Measurements from ENCODE around the gene TRPM3. TPM values are rescaled to one million over a fixed set of nuclear protein-coding genes. Genes with fewer than 3 reads are reported as not detected.

Gene TRPM3
- total RNA-seq, 1 experiment from 2014 or later: 5.4 TPM

GRCh38 chr9:70593241-70593640 is 528.2 kb downstream of the TRPM3 start:
- POLR2A ChIA-PET: no interaction called here
- ATAC-seq (no peak), DNase-seq (ENCODE audit: low spot score) (no peak)
- CTCF ChIA-PET: interaction anchor here (1.0 kb wide), 1 partner anchor 109 kb away, joined by 3 read pairs; no protein-coding TSS in a partner anchor
- H3K27ac Mint-ChIP-seq: no peak overlapping the region
- peaks cover 4% of the 10 kb centered on the region; the same call in 1 of the 2 replicates for H3K4me1 Mint-ChIP-seq
- H3K9me3 Mint-ChIP-seq: no peaks in the 10 kb centered on the region
- TF ChIP-seq MAX (CRISPR knock-in tag; IDR thresholded peaks at IDR 0.05) (no peak), FOXP1 (CRISPR knock-in tag; IDR thresholded peaks at IDR 0.05; ENCODE audit: borderline replicate concordance) (no peak), ZNF423 (CRISPR knock-in tag; IDR thresholded peaks at IDR 0.05) (no peak), TCF7 (CRISPR knock-in tag; IDR thresholded peaks at IDR 0.05; ENCODE audit: low read depth) (no peak), AFF4 (CRISPR knock-in tag; IDR thresholded peaks at IDR 0.05; ENCODE audit: borderline replicate concordance) (no peak), ZNF138 (CRISPR knock-in tag; conservative IDR thresholded peaks at IDR 0.05) (no peak), PREB (CRISPR knock-in tag; IDR thresholded peaks at IDR 0.05; ENCODE audit: borderline replicate concordance) (no peak), EMX1 (CRISPR knock-in tag; IDR thresholded peaks at IDR 0.05) (no peak), ATF6 (CRISPR knock-in tag; IDR thresholded peaks at IDR 0.05) (no peak)
- H3K36me3 Mint-ChIP-seq: no peaks in the 10 kb centered on the region
- H3K4me3 Mint-ChIP-seq: no peak overlapping the region
- H3K27me3 Mint-ChIP-seq (ENCODE audit: low read depth): no peaks in the 10 kb centered on the region

GRCh38 chr9:70590315-70590677 is 531.1 kb downstream of the TRPM3 start:
- no peak for DNase-seq (ENCODE audit: low spot score)
- Mint-ChIP-seq H3K27ac (no peak overlapping the region), H3K27me3 (ENCODE audit: low read depth) (no peaks in the 10 kb centered on the region), H3K4me3 (no peak overlapping the region), H3K9me3 (no peaks in the 10 kb centered on the region), H3K36me3 (no peaks in the 10 kb centered on the region), H3K4me1 (peaks cover 4% of the 10 kb centered on the region; the same call in 1 of the 2 replicates)
- ChIA-PET CTCF (no interaction called here), POLR2A (no interaction called here)
- TF ChIP-seq ZNF281 (CRISPR knock-in tag; IDR thresholded peaks at IDR 0.05) (no peak), ZNF263 (CRISPR knock-in tag; IDR thresholded peaks at IDR 0.05; ENCODE audit: low read depth) (no peak), E2F5 (CRISPR knock-in tag; IDR thresholded peaks at IDR 0.05) (no peak), OVOL2 (CRISPR knock-in tag; IDR thresholded peaks at IDR 0.05; ENCODE audit: borderline replicate concordance) (no peak), SP1 (CRISPR knock-in tag; conservative IDR thresholded peaks at IDR 0.05) (no peak), KAT7 (CRISPR knock-in tag; IDR thresholded peaks at IDR 0.05; ENCODE audit: borderline replicate concordance) (no peak), NR1H2 (CRISPR knock-in tag; IDR thresholded peaks at IDR 0.05) (no peak), ATF2 (CRISPR knock-in tag; IDR thresholded peaks at IDR 0.05; ENCODE audit: borderline replicate concordance, low read depth) (no peak)
- ATAC-seq: no peak

Data from WTC11 (cell line).